ENCODE measurements around the gene AGAP1. TPM values are rescaled to one million over a fixed set of nuclear protein-coding genes. Genes with fewer than 3 reads are reported as not detected.

AGAP1 gene
- total RNA-seq, 1 donor from 2014 or later, result 39.4 TPM

DNA sequence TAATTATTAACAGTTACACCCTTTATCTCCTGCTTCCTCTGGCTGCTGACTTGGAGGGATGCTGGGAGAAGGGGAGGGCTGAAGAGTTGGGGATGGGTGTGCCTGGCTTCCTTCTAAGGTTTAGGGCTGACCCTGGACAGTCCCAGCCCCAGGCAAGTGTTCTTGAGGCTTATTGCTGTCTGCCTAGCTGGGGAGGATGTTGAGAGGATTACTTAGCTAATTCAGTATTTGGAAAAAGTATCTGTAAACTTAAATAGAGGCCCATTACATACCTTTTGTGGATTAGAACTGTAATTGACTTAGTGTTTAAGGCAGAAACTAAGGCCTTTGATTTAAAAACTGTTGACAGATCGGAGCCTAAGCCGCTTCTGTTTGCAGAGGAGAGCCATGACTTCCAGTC is 67.6 kb downstream of the AGAP1 start:
- H4K20me1 ChIP-seq (ENCODE audit: insufficient read depth, low read length), result peaks cover 88% of the 10 kb centered on the region

DNA sequence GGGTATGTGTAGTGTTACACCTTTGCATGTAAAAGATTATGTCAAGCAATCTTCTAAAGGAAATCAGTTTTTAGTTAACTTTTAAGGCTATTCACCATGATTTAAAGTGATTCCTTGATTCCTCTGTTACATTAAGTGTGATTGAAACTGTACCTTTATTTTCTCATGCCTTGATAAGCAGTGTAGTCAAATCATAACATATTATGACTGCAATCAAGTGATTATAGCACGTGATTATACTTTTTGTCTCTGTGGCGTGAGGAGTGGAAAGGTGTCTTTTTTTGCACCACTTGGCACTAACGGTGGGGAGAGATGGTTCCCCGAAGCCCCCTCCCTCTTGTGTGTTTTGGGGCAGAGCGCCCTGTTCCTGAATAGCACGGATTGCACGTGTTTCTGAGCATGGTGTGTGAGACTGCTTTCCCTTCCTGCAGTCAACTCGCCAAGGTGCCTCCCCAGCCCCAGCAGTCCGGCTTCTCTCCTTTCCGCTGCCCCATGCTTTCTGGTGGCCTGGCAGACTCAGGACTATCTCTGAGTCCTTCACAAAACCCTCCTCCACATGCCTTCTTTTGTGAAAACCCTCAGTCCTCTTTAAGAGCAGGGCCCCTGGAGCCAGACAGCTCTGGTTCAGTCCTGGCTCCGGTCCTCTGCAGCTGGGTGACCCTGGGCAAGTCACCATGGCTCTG is 68.4 kb downstream of the AGAP1 start:
- H3K27ac Mint-ChIP-seq (ENCODE audit: unreplicated experiment), result no peak overlapping the region
- DNase-seq (ENCODE audit: low read depth), result no peak

More for the DNA sequence above, 67.6 kb downstream of the AGAP1 start:
- Histone ChIP-seq H2AFZ (ENCODE audit: low read depth, low read length) (no peak overlapping the region), H3K27me3 (ENCODE audit: insufficient read depth, low read length) (no peaks in the 10 kb centered on the region), H3K4me1 (ENCODE audit: insufficient read depth, low read length) (no peaks in the 10 kb centered on the region), H3K4me2 (ENCODE audit: low read length) (no peak overlapping the region), H3K9me3 (ENCODE audit: insufficient read depth, low read depth, low read length) (no peaks in the 10 kb centered on the region), H3K79me2 (ENCODE audit: insufficient read depth, low read length) (peaks cover 46% of the 10 kb centered on the region), H3K36me3 (ENCODE audit: insufficient read depth, low read length) (no peaks in the 10 kb centered on the region), H3K9ac (ENCODE audit: low read length) (no peak overlapping the region), H3K4me3 (ENCODE audit: insufficient read depth, low read depth, low read length) (no peak overlapping the region), H3K27ac (ENCODE audit: low read depth, low read length) (no peak overlapping the region)
- Mint-ChIP-seq H3K27me3 (ENCODE audit: low read depth, unreplicated experiment) (no peaks in the 10 kb centered on the region), H3K9me3 (ENCODE audit: unreplicated experiment) (no peaks in the 10 kb centered on the region), H3K4me1 (ENCODE audit: low read depth, unreplicated experiment) (peaks cover 31% of the 10 kb centered on the region), H3K36me3 (ENCODE audit: low read depth, unreplicated experiment) (peaks cover 4% of the 10 kb centered on the region), H3K27ac (ENCODE audit: unreplicated experiment) (no peak overlapping the region), H3K4me3 (ENCODE audit: unreplicated experiment) (no peak overlapping the region)
- DNase-seq (ENCODE audit: low read depth) (no peak), FAIRE-seq (no peak)
- no peak for TF ChIP-seq EZH2 (IDR thresholded peaks at IDR 0.05; ENCODE audit: insufficient read depth, low read length)
- TF ChIP-seq, protein P1, sequence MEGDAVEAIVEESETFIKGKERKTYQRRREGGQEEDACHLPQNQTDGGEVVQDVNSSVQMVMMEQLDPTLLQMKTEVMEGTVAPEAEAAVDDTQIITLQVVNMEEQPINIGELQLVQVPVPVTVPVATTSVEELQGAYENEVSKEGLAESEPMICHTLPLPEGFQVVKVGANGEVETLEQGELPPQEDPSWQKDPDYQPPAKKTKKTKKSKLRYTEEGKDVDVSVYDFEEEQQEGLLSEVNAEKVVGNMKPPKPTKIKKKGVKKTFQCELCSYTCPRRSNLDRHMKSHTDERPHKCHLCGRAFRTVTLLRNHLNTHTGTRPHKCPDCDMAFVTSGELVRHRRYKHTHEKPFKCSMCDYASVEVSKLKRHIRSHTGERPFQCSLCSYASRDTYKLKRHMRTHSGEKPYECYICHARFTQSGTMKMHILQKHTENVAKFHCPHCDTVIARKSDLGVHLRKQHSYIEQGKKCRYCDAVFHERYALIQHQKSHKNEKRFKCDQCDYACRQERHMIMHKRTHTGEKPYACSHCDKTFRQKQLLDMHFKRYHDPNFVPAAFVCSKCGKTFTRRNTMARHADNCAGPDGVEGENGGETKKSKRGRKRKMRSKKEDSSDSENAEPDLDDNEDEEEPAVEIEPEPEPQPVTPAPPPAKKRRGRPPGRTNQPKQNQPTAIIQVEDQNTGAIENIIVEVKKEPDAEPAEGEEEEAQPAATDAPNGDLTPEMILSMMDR (IDR thresholded peaks at IDR 0.05; ENCODE audit: insufficient read depth, low read depth, low read length), result no peak

More for the DNA sequence above, 68.4 kb downstream of the AGAP1 start:
- TF ChIP-seq, protein P1 (IDR thresholded peaks at IDR 0.05; ENCODE audit: insufficient read depth, low read depth, low read length), result no peak
- TF ChIP-seq EZH2 (IDR thresholded peaks at IDR 0.05; ENCODE audit: insufficient read depth, low read length), result no peak
- H3K79me2 ChIP-seq (ENCODE audit: insufficient read depth, low read length), result peaks cover 48% of the 10 kb centered on the region
- H3K9me3 ChIP-seq (ENCODE audit: insufficient read depth, low read depth, low read length), result no peaks in the 10 kb centered on the region
- no peak overlapping the region for H3K4me3 ChIP-seq (ENCODE audit: insufficient read depth, low read depth, low read length)
- no peaks in the 10 kb centered on the region for H3K27me3 Mint-ChIP-seq (ENCODE audit: low read depth, unreplicated experiment)
- peaks cover 31% of the 10 kb centered on the region for H3K4me1 Mint-ChIP-seq (ENCODE audit: low read depth, unreplicated experiment)
- no peak overlapping the region for H3K4me3 Mint-ChIP-seq (ENCODE audit: unreplicated experiment)
- H3K36me3 Mint-ChIP-seq (ENCODE audit: low read depth, unreplicated experiment), result peaks cover 5% of the 10 kb centered on the region
- no peak overlapping the region for H2AFZ ChIP-seq (ENCODE audit: low read depth, low read length)
- no peaks in the 10 kb centered on the region for H3K4me1 ChIP-seq (ENCODE audit: insufficient read depth, low read length)
- H3K27ac ChIP-seq (ENCODE audit: low read depth, low read length), result no peak overlapping the region
- no peak for FAIRE-seq
- H4K20me1 ChIP-seq (ENCODE audit: insufficient read depth, low read length), result peaks cover 88% of the 10 kb centered on the region
- no peak overlapping the region for H3K4me2 ChIP-seq (ENCODE audit: low read length)
- no peak overlapping the region for H3K9ac ChIP-seq (ENCODE audit: low read length)
- H3K9me3 Mint-ChIP-seq (ENCODE audit: unreplicated experiment), result no peaks in the 10 kb centered on the region
- no peaks in the 10 kb centered on the region for H3K27me3 ChIP-seq (ENCODE audit: insufficient read depth, low read length)
- H3K36me3 ChIP-seq (ENCODE audit: insufficient read depth, low read length), result no peaks in the 10 kb centered on the region
